ENCODE data around the gene NTRK2. TPM values are rescaled to one million over a fixed set of nuclear protein-coding genes. Genes with fewer than 3 reads are reported as not detected.

The NTRK2 gene
- total RNA-seq, 1 donor from 2014 or later: 0.46 TPM

GRCh38 chr9:84999788-85000187, 330.3 kb downstream of the NTRK2 start:
- no peak for DNase-seq (ENCODE audit: low read depth)
- H3K4me3 ChIP-seq (ENCODE audit: low read depth, low read length): no peak overlapping the region
- no peak for TF ChIP-seq CTCF (conservative IDR thresholded peaks at IDR 0.05; ENCODE audit: low read depth, low read length)

DNA sequence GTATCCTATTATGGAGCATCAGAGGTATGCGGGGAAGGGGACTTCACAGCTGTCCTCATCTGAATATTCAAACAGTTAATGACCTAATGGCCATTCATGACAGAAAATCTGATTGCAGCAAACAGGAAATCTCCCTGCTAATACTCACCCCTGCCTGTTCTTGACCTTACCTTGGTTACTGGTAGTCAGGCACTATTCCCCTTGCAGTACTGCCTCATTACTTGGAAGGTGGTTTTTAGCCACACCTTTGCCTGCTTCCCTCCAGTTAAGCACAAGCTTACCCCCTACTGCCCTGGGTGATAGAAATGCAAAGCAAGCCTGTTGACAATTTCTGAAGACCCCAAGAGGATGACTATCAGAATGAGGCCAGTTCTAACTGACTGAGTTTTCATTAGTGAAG, 332.4 kb downstream of the NTRK2 start:
- H3K4me3 ChIP-seq (ENCODE audit: low read depth, low read length): no peak overlapping the region
- no peak for DNase-seq (ENCODE audit: low read depth)
- no peak for TF ChIP-seq CTCF (conservative IDR thresholded peaks at IDR 0.05; ENCODE audit: low read depth, low read length)

DNA sequence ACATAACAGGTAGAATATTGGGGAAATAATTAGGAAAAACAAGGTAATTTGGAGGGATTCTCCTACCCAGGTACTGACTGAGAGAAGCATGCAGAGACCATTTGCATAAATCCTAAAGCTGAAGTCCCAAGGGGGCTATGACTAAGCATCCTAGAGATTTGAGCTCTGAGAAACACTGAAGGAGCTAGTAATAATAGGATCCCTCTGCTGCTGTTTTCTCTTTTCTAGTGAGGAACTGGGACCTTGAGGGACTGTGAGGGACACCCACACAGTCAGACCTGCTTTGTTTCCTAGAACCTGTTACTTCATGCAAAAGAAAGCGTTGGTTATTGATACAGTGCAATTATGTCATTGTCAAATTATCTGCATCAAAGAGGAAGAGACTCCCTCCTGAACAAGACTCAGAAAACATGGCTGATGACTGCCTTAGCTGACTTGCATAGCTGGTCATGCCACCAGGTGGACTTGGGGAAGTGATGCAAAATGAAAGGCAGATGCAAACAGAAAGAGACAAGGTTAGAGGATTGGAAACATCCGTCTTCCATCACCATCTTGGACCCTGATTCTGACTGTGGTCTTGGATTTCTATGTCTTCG, 335.4 kb downstream of the NTRK2 start:
- H3K4me3 ChIP-seq (ENCODE audit: low read depth, low read length): no peak overlapping the region
- TF ChIP-seq CTCF (conservative IDR thresholded peaks at IDR 0.05; ENCODE audit: low read depth, low read length): no peak
- no peak for DNase-seq (ENCODE audit: low read depth)

- H3K4me3 ChIP-seq (ENCODE audit: low read depth, low read length): no peak overlapping the region
- no peak for TF ChIP-seq CTCF (conservative IDR thresholded peaks at IDR 0.05; ENCODE audit: low read depth, low read length)
- DNase-seq (ENCODE audit: low read depth): no peak
Measured at GRCh38 chr9:85007748-85008147, 338.2 kb downstream of the NTRK2 start.

DNA sequence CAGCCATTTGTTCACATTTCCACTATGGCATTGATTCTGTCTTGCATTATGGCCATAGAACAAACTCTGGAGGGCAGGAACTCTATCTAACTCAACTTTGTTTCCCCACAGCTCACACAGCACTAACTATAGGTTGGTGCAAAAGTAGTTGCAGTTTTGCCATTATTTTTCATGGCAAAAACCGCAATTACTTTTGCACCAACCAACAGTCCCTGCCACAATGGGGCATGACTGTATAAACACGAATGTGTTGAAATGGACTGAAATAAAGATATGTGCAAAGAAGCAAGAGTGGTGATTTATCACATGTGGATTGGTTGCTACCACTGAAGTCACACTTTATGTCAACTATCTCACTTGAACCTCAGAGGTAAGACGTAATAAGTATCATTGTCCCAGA, 338.7 kb downstream of the NTRK2 start:
- TF ChIP-seq CTCF (conservative IDR thresholded peaks at IDR 0.05; ENCODE audit: low read depth, low read length): no peak

DNA sequence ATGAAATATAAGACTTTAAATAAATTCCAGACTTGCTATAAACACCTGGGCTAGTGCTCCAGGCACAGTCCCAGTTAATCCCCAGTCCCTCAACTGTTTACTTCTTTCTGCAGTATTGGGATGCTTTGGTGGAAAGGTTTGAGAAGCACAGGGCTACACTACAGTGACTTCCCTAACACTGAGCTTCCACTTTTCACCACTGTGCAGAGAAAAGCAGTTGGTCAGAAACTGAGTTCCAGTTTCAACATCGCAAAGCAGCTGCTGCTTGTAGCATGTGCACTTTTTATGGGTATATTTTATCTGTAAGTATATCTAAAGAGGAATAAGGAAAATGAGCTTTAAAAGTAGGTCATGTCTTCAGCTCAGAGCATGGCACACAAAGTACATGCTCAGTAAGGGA, 339.7 kb downstream of the NTRK2 start:
- no peak for TF ChIP-seq CTCF (conservative IDR thresholded peaks at IDR 0.05; ENCODE audit: low read depth, low read length)
- DNase-seq (ENCODE audit: low read depth): no peak
- H3K4me3 ChIP-seq (ENCODE audit: low read depth, low read length): no peak overlapping the region

More for the DNA sequence above, 338.7 kb downstream of the NTRK2 start:
- DNase-seq (ENCODE audit: low read depth): no peak
- H3K4me3 ChIP-seq (ENCODE audit: low read depth, low read length): no peak overlapping the region

- no peak for TF ChIP-seq CTCF (conservative IDR thresholded peaks at IDR 0.05; ENCODE audit: low read depth, low read length)
- DNase-seq (ENCODE audit: low read depth): no peak
- H3K4me3 ChIP-seq (ENCODE audit: low read depth, low read length): no peak overlapping the region
Measured at GRCh38 chr9:85013703-85014102, 344.2 kb downstream of the NTRK2 start.

Data from epithelial cell of proximal tubule (primary cell).